GM12878 (cell line): Measurements from ENCODE around the gene NLRC3.

Source experiments
- EGR1 ChIP-seq, 2 experiments: IDR thresholded peaks; 1 replicate in 1 of 2; 2 replicates in 1 of 2; pipeline ENCODE4 v1.6.1; 2011 to 2012; ENCODE audit warnings: low read depth in 2 of 2, low read length in 2 of 2, borderline replicate concordance in 1 of 2, mild to moderate bottlenecking in 1 of 2, moderate library complexity in 1 of 2
- RAD51 ChIP-seq: fragments of 450-650 bp; IDR thresholded peaks from 2 replicates; pipeline ENCODE4 v1.6.1; 2016; ENCODE audit warnings: moderate library complexity, mild to moderate bottlenecking, inconsistent platforms
- RFX5 ChIP-seq: IDR thresholded peaks from 2 replicates; pipeline ENCODE4 v1.6.1; 2011; ENCODE audit warnings: low read depth, low read length, improper control_type of control experiment
- YY1 ChIP-seq: IDR thresholded peaks from 2 replicates; pipeline ENCODE4 v1.6.1; 2011; ENCODE audit warnings: low read depth, mild to moderate bottlenecking, low read length
- TF ChIP-seq, protein P1 (sequence below), 3 experiments: IDR thresholded peaks in 2 of 3; conservative IDR thresholded peaks in 1 of 3; 2 replicates each; pipeline ENCODE4 v1.5.1; 2011; ENCODE audit warnings: low read depth in 3 of 3, low read length in 3 of 3, mild to moderate bottlenecking in 3 of 3, control low read depth in 2 of 3, moderate library complexity in 2 of 3, inconsistent platforms in 1 of 3, mixed read lengths in 1 of 3; ENCODE audit not compliant: control insufficient read depth in 2 of 3, insufficient read depth in 1 of 3; ENCODE audit errors: extremely low read depth in 1 of 3

DNA sequence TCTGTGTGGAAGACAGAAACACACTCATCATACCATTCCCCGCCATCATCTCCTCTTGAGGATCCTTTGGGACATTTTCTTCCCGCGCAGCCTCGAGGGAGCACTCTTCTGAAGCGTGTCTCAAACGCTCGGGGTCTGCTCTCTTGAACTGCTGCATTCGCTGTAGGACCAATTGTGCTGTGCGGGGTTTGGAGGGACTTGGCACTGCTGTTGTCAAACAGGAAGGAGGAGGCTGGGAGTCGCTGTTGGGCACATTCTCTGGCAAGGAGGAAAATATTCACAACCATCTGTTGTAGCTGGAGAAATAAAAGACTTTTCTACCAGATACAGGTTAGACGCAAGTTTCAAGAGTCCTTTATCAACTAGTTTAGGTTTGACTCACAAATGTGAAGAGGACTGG, 29.2 kb upstream of the NLRC3 start:
- TF ChIP-seq RAD51 (no peak), RFX5 (no peak), YY1 (no peak), EGR1 (IDR thresholded peaks at IDR 0.05; ENCODE audit: borderline replicate concordance in 1 of 2, low read depth in 2 of 2, low read length in 2 of 2) (no peak)
- TF ChIP-seq, protein P1, sequence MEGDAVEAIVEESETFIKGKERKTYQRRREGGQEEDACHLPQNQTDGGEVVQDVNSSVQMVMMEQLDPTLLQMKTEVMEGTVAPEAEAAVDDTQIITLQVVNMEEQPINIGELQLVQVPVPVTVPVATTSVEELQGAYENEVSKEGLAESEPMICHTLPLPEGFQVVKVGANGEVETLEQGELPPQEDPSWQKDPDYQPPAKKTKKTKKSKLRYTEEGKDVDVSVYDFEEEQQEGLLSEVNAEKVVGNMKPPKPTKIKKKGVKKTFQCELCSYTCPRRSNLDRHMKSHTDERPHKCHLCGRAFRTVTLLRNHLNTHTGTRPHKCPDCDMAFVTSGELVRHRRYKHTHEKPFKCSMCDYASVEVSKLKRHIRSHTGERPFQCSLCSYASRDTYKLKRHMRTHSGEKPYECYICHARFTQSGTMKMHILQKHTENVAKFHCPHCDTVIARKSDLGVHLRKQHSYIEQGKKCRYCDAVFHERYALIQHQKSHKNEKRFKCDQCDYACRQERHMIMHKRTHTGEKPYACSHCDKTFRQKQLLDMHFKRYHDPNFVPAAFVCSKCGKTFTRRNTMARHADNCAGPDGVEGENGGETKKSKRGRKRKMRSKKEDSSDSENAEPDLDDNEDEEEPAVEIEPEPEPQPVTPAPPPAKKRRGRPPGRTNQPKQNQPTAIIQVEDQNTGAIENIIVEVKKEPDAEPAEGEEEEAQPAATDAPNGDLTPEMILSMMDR (IDR thresholded peaks at IDR 0.05 in 2 of 3, conservative IDR thresholded peaks at IDR 0.05 in 1 of 3; ENCODE audit: control insufficient read depth in 2 of 3, extremely low read depth in 1 of 3, insufficient read depth in 1 of 3, low read depth in 3 of 3, low read length in 3 of 3) = no peak
